H1 (cell line): Measurements from ENCODE around the gene NEUROD6. TPM values are rescaled to one million over a fixed set of nuclear protein-coding genes. Genes with fewer than 3 reads are reported as not detected.

ENCODE experiments used
- CTCF ChIA-PET: fragments of 300-600 bp; sonication (Branson Sonifier 250); formaldehyde crosslinking; loops from one replicate; lab custom pipeline; 2021; ENCODE audit not compliant: partially characterized antibody; lab: Charles Lee
- POLR2A ChIA-PET: fragments of 300-600 bp; sonication (Branson Sonifier 250); formaldehyde crosslinking; loops from one replicate; lab custom pipeline; 2021; ENCODE audit warnings: inconsistent platforms; ENCODE audit not compliant: partially characterized antibody; lab: Charles Lee
- DNase-seq, 2 experiments: peaks; one replicate each; pipeline versions ENCODE4 v3.0.0 to v3.0.0-alpha.2; 2010 to 2022; ENCODE audit warnings: low spot score in 2 of 2, low read depth in 1 of 2, mixed read lengths in 1 of 2
- FAIRE-seq: peaks from 2 replicates; lab custom pipeline; 2011; peaks lifted over from hg19 to GRCh38; lab: Jason Lieb, UNC
- H2AFZ ChIP-seq: 2 replicates; pipeline ENCODE4 v1.8.1; 2012; ENCODE audit warnings: low read length, inconsistent platforms
- H2AK5ac ChIP-seq: 2 replicates; pipeline ENCODE4 v1.6.1; 2013; ENCODE audit warnings: low read depth, low read length
- H2BK120ac ChIP-seq: replicated peaks from 2 replicates; pipeline ENCODE3; 2013; ENCODE audit warnings: low read depth, low read length, inconsistent platforms
- H2BK12ac ChIP-seq: 2 replicates; pipeline ENCODE4 v1.6.1; 2013; ENCODE audit warnings: low read depth, low read length
- H2BK15ac ChIP-seq: 2 replicates; pipeline ENCODE4 v1.6.1; 2013; ENCODE audit warnings: low read length
- H2BK20ac ChIP-seq: 2 replicates; pipeline ENCODE4 v1.6.1; 2013; ENCODE audit warnings: low read length
- H2BK5ac ChIP-seq: 2 replicates; pipeline ENCODE4 v1.6.1; 2013; ENCODE audit warnings: low read depth, low read length
- H3K14ac ChIP-seq: 2 replicates; pipeline ENCODE4 v1.6.1; 2013; ENCODE audit warnings: inconsistent platforms; ENCODE audit not compliant: insufficient read length
- H3K18ac ChIP-seq: 2 replicates; pipeline ENCODE4 v1.6.1; 2013; ENCODE audit warnings: low read length; ENCODE audit errors: extremely low read depth
- H3K23ac ChIP-seq: 2 replicates; pipeline ENCODE4 v1.6.1; 2013; ENCODE audit warnings: inconsistent platforms; ENCODE audit not compliant: insufficient read length
- H3K23me2 ChIP-seq: 2 replicates; pipeline ENCODE4 v1.6.1; 2013; ENCODE audit warnings: low read depth, low read length
- H3K27ac ChIP-seq: 2 replicates; pipeline ENCODE4 v1.6.1; 2011; ENCODE audit warnings: low read depth, low read length, inconsistent platforms
- H3K27me3 ChIP-seq, 4 experiments: replicated peaks in 1 of 4; 1 replicate in 1 of 4; 2 replicates in 3 of 4; pipeline versions ENCODE4 v1.6.1 to v1.8.1; 2011 to 2013; ENCODE audit warnings: low read length in 3 of 4, mild to moderate bottlenecking in 3 of 4, inconsistent platforms in 2 of 4, mixed read lengths in 2 of 4, moderate library complexity in 1 of 4; ENCODE audit not compliant: control insufficient read depth in 3 of 4, insufficient read depth in 3 of 4; ENCODE audit errors: extremely low read depth in 1 of 4
- H3K36me3 ChIP-seq, 4 experiments: 2 replicates each; pipeline versions ENCODE4 v1.6.1 to v1.8.1; 2011 to 2013; ENCODE audit warnings: mild to moderate bottlenecking in 4 of 4, low read length in 3 of 4, moderate library complexity in 2 of 4, control low read depth in 1 of 4, inconsistent platforms in 1 of 4; ENCODE audit not compliant: insufficient read depth in 4 of 4, control insufficient read depth in 2 of 4
- H3K4ac ChIP-seq: replicated peaks from 2 replicates; pipeline ENCODE3; 2013; ENCODE audit warnings: low read length, low read depth, mixed read lengths, inconsistent platforms; ENCODE audit not compliant: insufficient read length
- H3K4me1 ChIP-seq, 4 experiments: replicated peaks in 1 of 4; 1 replicate in 1 of 4; 2 replicates in 3 of 4; pipeline versions ENCODE4 v1.6.1 to v1.8.1; 2011 to 2013; ENCODE audit warnings: low read length in 3 of 4, inconsistent platforms in 2 of 4, mixed read lengths in 1 of 4; ENCODE audit not compliant: insufficient read depth in 4 of 4, control insufficient read depth in 3 of 4
- H3K4me2 ChIP-seq, 2 experiments: 2 replicates each; pipeline versions ENCODE4 v1.6.1 to v1.8.1; 2011 to 2013; ENCODE audit warnings: low read depth in 2 of 2, low read length in 2 of 2, control low read depth in 1 of 2, inconsistent platforms in 1 of 2, mild to moderate bottlenecking in 1 of 2; ENCODE audit not compliant: insufficient read depth in 1 of 2
- H3K4me3 ChIP-seq, 4 experiments: fragments of 200-600, 300-600 bp in 1 of 4; sonication (generic), shearing (Covaris generic), sonication (Bioruptor Twin) in 1 of 4; 2 replicates each; pipeline versions ENCODE4 v1.5.1 to v1.8.1; 2011 to 2016; ENCODE audit warnings: low read length in 4 of 4, low read depth in 3 of 4, control low read depth in 2 of 4, inconsistent platforms in 2 of 4, mild to moderate bottlenecking in 2 of 4, mixed read lengths in 1 of 4, moderate library complexity in 1 of 4; ENCODE audit not compliant: insufficient read depth in 2 of 4; ENCODE audit errors: extremely low read depth in 1 of 4
- H3K56ac ChIP-seq: replicated peaks from 2 replicates; pipeline ENCODE3; 2013; ENCODE audit warnings: low read depth, mild to moderate bottlenecking, mixed read lengths, low read length, inconsistent platforms; ENCODE audit not compliant: insufficient read length
- H3K79me1 ChIP-seq: 2 replicates; pipeline ENCODE4 v1.6.1; 2013; ENCODE audit warnings: low read depth, low read length, control low read depth
- H3K79me2 ChIP-seq, 2 experiments: 2 replicates each; pipeline versions ENCODE4 v1.6.1 to v1.8.1; 2012 to 2013; ENCODE audit warnings: low read length in 2 of 2, mild to moderate bottlenecking in 2 of 2, inconsistent platforms in 1 of 2; ENCODE audit not compliant: insufficient read depth in 2 of 2, control insufficient read depth in 1 of 2
- H3K9ac ChIP-seq, 4 experiments: replicated peaks in 1 of 4; 1 replicate in 1 of 4; 2 replicates in 3 of 4; pipeline versions ENCODE4 v1.6.1 to v1.8.1; 2011 to 2013; ENCODE audit warnings: low read depth in 3 of 4, low read length in 3 of 4, control low read depth in 2 of 4, mild to moderate bottlenecking in 2 of 4, moderate library complexity in 2 of 4, inconsistent platforms in 1 of 4; ENCODE audit errors: extremely low read depth in 1 of 4
- H3K9me3 ChIP-seq, 2 experiments: 2 replicates each; pipeline versions ENCODE4 v1.6.1 to v1.8.1; 2012 to 2013; ENCODE audit warnings: mild to moderate bottlenecking in 2 of 2, moderate library complexity in 2 of 2, control low read depth in 1 of 2, inconsistent platforms in 1 of 2, low read depth in 1 of 2, low read length in 1 of 2, mixed read lengths in 1 of 2; ENCODE audit not compliant: insufficient read depth in 2 of 2
- H4K20me1 ChIP-seq, 2 experiments: replicated peaks in 1 of 2; 2 replicates each; pipeline versions ENCODE3 to v1.8.1; 2011 to 2013; ENCODE audit warnings: inconsistent platforms in 2 of 2, low read length in 2 of 2, mild to moderate bottlenecking in 1 of 2; ENCODE audit not compliant: insufficient read depth in 2 of 2, control insufficient read depth in 1 of 2
- H4K5ac ChIP-seq: 2 replicates; pipeline ENCODE4 v1.6.1; 2013; ENCODE audit warnings: low read length, low read depth, mixed read lengths, inconsistent platforms; ENCODE audit not compliant: insufficient read length
- H4K8ac ChIP-seq: 2 replicates; pipeline ENCODE4 v1.8.0; 2013; ENCODE audit warnings: mild to moderate bottlenecking, moderate library complexity, low read length, inconsistent platforms; ENCODE audit not compliant: insufficient read depth; ENCODE audit errors: extremely low read depth
- H4K91ac ChIP-seq: replicated peaks from 2 replicates; pipeline ENCODE3; 2013; ENCODE audit warnings: low read length, mixed read lengths, inconsistent platforms; ENCODE audit not compliant: insufficient read length
- BCL11A ChIP-seq, 2 experiments: IDR thresholded peaks; one replicate each; pipeline ENCODE4 v1.6.1; 2011; ENCODE audit warnings: low read depth in 2 of 2, low read length in 2 of 2, mild to moderate bottlenecking in 2 of 2
- CTCF ChIP-seq, 3 experiments: IDR thresholded peaks; 1 replicate in 2 of 3; 2 replicates in 1 of 3; pipeline versions ENCODE4 v1.5.1 to v1.6.1; 2011; ENCODE audit warnings: low read length in 3 of 3, mild to moderate bottlenecking in 3 of 3, inconsistent platforms in 2 of 3, low read depth in 1 of 3, moderate library complexity in 1 of 3; ENCODE audit not compliant: insufficient read depth in 1 of 3; ENCODE audit errors: control extremely low read depth in 1 of 3
- JUND ChIP-seq: IDR thresholded peaks from 2 replicates; pipeline ENCODE4 v1.6.1; 2011; ENCODE audit warnings: mild to moderate bottlenecking, improper control_type of control experiment, low read length
- SP2 ChIP-seq: IDR thresholded peaks from 2 replicates; pipeline ENCODE4 v1.6.1; 2012; ENCODE audit warnings: mild to moderate bottlenecking, low read length, inconsistent platforms
- polyA plus RNA-seq, 7 experiments: library from polyadenylated mRNA; depleted of rRNA in 3 of 7; stranded (reverse) in 5 of 7; unstranded in 2 of 7; fragments of >200 nt in 5 of 7; fragments of 200-250 nt in 2 of 7; gene quantifications; 1 replicate in 5 of 7; 2 replicates in 1 of 7; 4 replicates in 1 of 7; pipeline versions ENCODE4 v1.2.1 to v1.2.3, GENCODE V29; 2011 to 2013; ENCODE audit warnings: missing spikeins in 2 of 7, mixed read lengths in 2 of 7
- total RNA-seq: library from RNA; stranded (reverse); fragmentation: NEBNext Ultra II Directional; extraction: Animal tissue kit (Norgen Biotek cat#: 25700); gene quantifications from 2 replicates; pipeline ENCODE4 v1.2.1, GENCODE V29; 2021

Gene NEUROD6
- total and polyA plus RNA-seq, 2 of the 8 experiments (the other 6 are each of a cell fraction or from before 2014, with no cell fraction given) = not detected

GRCh38 chr7:31320675-31321074 lies 19.9 kb downstream of the NEUROD6 start:
- Histone ChIP-seq H2BK5ac (no peak overlapping the region), H3K23ac (no peak overlapping the region), H3K27ac (no peak overlapping the region), H3K4me1 (no peaks in the 10 kb centered on the region), H3K9ac (no peak overlapping the region), H2AFZ (no peak overlapping the region), H3K23me2 (no peaks in the 10 kb centered on the region; the same call in 1 of the 2 replicates), H3K79me2 (no peaks in the 10 kb centered on the region), H3K9me3 (no peaks in the 10 kb centered on the region), H3K18ac (no peak overlapping the region), H4K5ac (no peak overlapping the region), H3K27me3 (no peaks in the 10 kb centered on the region; a peak in 2 of 7 replicates), H3K4me3 (no peak overlapping the region), H3K14ac (no peak overlapping the region), H4K20me1 (no peaks in the 10 kb centered on the region), H3K56ac (no peak overlapping the region), H3K4me2 (no peak overlapping the region), H2BK15ac (no peak overlapping the region), H2BK20ac (no peak overlapping the region), H2AK5ac (no peak overlapping the region), H3K4ac (no peak overlapping the region), H4K91ac (no peak overlapping the region), H2BK12ac (no peak overlapping the region), H4K8ac (no peak overlapping the region), H3K36me3 (no peaks in the 10 kb centered on the region), H2BK120ac (no peak overlapping the region), H3K79me1 (no peaks in the 10 kb centered on the region)
- FAIRE-seq (no peak), DNase-seq (no peak)
- POLR2A ChIA-PET = no interaction called here
- TF ChIP-seq CTCF (IDR thresholded peaks at IDR 0.05; ENCODE audit: control extremely low read depth in 1 of 3, insufficient read depth in 1 of 3, low read depth in 1 of 3, low read length in 3 of 3) (no peak), SP2 (no peak), BCL11A (IDR thresholded peaks at IDR 0.05; ENCODE audit: low read depth in 2 of 2, low read length in 2 of 2) (no peak), JUND (no peak)
- CTCF ChIA-PET = interaction anchor here (0.6 to 6.6 kb wide), 4 partner anchors 13 to 333 kb away, joined by 3 to 25 read pairs (median 3); no protein-coding TSS in a partner anchor
